ENCODE measurements around the gene LAP3.
A peak's percentile ranks its signal among the peaks of the same experiment; 100 is the strongest.
"Not testable (repeated sequence)": the region's sequence is repeated elsewhere in the genome, so short reads cannot be mapped to it uniquely, and the experiment has no call there.

Gene LAP3

GRCh38 chr4:17562157-17562556, 14.8 kb upstream of the LAP3 start:
- DNase-seq (ENCODE audit: low read depth): no peak

GRCh38 chr4:17565846-17566245, 11.2 kb upstream of the LAP3 start:
- DNase-seq (ENCODE audit: low read depth): no peak

- DNase-seq (ENCODE audit: low read depth): no peak
Observed at GRCh38 chr4:17567271-17567670, 9.7 kb upstream of the LAP3 start.

GRCh38 chr4:17574206-17574605, 2.8 kb upstream of the LAP3 start:
- no peak for DNase-seq (ENCODE audit: low read depth)

- DNase-seq (ENCODE audit: low read depth): not testable (repeated sequence)
Observed at GRCh38 chr4:17575177-17575576, 1.8 kb upstream of the LAP3 start.

GRCh38 chr4:17577665-17578481, 875 bp downstream of the LAP3 start:
- no peak for DNase-seq (ENCODE audit: low read depth)

- no peak for DNase-seq (ENCODE audit: low read depth)
Observed at GRCh38 chr4:17578482-17578891, 1.5 kb downstream of the LAP3 start.

GRCh38 chr4:17580969-17581368, 4.0 kb downstream of the LAP3 start:
- no peak for DNase-seq (ENCODE audit: low read depth)

GRCh38 chr4:17583276-17583675, 6.3 kb downstream of the LAP3 start:
- no peak for DNase-seq (ENCODE audit: low read depth)

- no peak for DNase-seq (ENCODE audit: low read depth)
Observed at GRCh38 chr4:17583941-17584340, 6.9 kb downstream of the LAP3 start.

- no peak for DNase-seq (ENCODE audit: low read depth)
Observed at GRCh38 chr4:17584521-17585213, 7.7 kb downstream of the LAP3 start.

GRCh38 chr4:17587094-17587822, 10.3 kb downstream of the LAP3 start:
- DNase-seq (ENCODE audit: low read depth): no peak

GRCh38 chr4:17589355-17589754, 12.4 kb downstream of the LAP3 start:
- DNase-seq (ENCODE audit: low read depth): no peak

GRCh38 chr4:17595471-17596005, 18.5 kb downstream of the LAP3 start:
- no peak for DNase-seq (ENCODE audit: low read depth)

GRCh38 chr4:17597517-17597916, 20.5 kb downstream of the LAP3 start:
- no peak for DNase-seq (ENCODE audit: low read depth)

- DNase-seq (ENCODE audit: low read depth): no peak
Observed at GRCh38 chr4:17599826-17600225, 22.8 kb downstream of the LAP3 start.

GRCh38 chr4:17605236-17605635, 28.2 kb downstream of the LAP3 start:
- no peak for DNase-seq (ENCODE audit: low read depth)

GRCh38 chr4:17613761-17614415, 36.9 kb downstream of the LAP3 start:
- no peak for DNase-seq (ENCODE audit: low read depth)

- peak; percentile 91 for DNase-seq (ENCODE audit: low read depth)
Observed at GRCh38 chr4:17614416-17615299, 37.7 kb downstream of the LAP3 start, which contains the start of gene MED28. TSS of gene MED28 (plus strand) at chr4:17614641. CDS start at chr4:17614655, 14 bp downstream.

- DNase-seq (ENCODE audit: low read depth): no peak
Observed at GRCh38 chr4:17616283-17616682, 39.3 kb downstream of the LAP3 start.

GRCh38 chr4:17618926-17619325, 41.9 kb downstream of the LAP3 start:
- DNase-seq (ENCODE audit: low read depth): no peak
